Measurements from ENCODE around the gene TUBG1. TPM values are rescaled to one million over a fixed set of nuclear protein-coding genes. Genes with fewer than 3 reads are reported as not detected.
A peak's percentile ranks its signal among the peaks of the same experiment; 100 is the strongest.

TUBG1 gene
- total and polyA plus RNA-seq, 9 of the 15 experiments (the other 6 are each of a cell fraction or from before 2014, with no cell fraction given), result 33.1 to 147 (median 66.0) TPM

DNA sequence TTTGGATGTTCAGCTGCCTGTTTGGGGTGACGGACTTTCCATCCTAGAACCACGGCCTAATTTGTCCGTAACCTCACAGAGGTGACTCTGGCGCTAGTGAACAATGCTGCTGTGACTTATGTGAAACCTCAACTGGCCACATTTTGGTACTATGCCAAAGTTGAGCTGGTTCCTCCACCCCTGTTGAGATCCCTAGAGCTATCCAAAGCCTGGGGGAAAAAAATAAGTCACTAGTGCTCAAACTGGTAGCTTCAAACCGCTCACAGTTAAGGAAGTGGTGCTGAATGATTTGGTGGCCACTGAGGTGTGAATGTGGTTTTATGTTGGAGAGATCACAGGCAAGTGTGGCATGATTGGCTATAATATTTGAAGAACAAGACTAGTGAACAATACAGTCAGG, 38.3 kb downstream of the TUBG1 start:
- no TSS peak for BruUV-seq (replicated peaks)
- no peaks in the 10 kb centered on the region for H3K9me3 ChIP-seq (replicated peaks; ENCODE audit: control insufficient read depth, insufficient read depth, low read depth, low read length)
- peak overlapping the region; percentile 48; the same call in 1 of the 2 replicates for H2AFZ ChIP-seq (ENCODE audit: low read depth, low read length)
- no peak; the same call in 2 of the 3 replicates for ATAC-seq
- no peak for DNase-seq (ENCODE audit: extremely low read depth in 1 of 4, low spot score in 3 of 4)
- H3K27me3 ChIP-seq (ENCODE audit: control insufficient read depth in 2 of 2, insufficient read depth in 2 of 2, low read length in 2 of 2), result no peaks in the 10 kb centered on the region
- peak; percentile 37 for TF ChIP-seq NFIC (IDR thresholded peaks at IDR 0.05)
- TF ChIP-seq, protein P1, sequence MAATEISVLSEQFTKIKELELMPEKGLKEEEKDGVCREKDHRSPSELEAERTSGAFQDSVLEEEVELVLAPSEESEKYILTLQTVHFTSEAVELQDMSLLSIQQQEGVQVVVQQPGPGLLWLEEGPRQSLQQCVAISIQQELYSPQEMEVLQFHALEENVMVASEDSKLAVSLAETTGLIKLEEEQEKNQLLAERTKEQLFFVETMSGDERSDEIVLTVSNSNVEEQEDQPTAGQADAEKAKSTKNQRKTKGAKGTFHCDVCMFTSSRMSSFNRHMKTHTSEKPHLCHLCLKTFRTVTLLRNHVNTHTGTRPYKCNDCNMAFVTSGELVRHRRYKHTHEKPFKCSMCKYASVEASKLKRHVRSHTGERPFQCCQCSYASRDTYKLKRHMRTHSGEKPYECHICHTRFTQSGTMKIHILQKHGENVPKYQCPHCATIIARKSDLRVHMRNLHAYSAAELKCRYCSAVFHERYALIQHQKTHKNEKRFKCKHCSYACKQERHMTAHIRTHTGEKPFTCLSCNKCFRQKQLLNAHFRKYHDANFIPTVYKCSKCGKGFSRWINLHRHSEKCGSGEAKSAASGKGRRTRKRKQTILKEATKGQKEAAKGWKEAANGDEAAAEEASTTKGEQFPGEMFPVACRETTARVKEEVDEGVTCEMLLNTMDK (IDR thresholded peaks at IDR 0.05; ENCODE audit: borderline replicate concordance, insufficient read depth, low read depth, low read length, poor library complexity, severe bottlenecking), result no peak
- in situ Hi-C loops (cut with MboI), result no loop called here
- peaks cover 0 to 4% of the 10 kb centered on the region in 2 experiments; a peak in 2 of 5 replicates for H3K4me1 ChIP-seq (replicated peaks in 1 of 2; ENCODE audit: control insufficient read depth in 2 of 2, insufficient read depth in 2 of 2, low read length in 2 of 2)
- no peak overlapping the region for H3K9ac ChIP-seq (ENCODE audit: insufficient read depth in 1 of 2, low read depth in 2 of 2, low read length in 2 of 2)
- H3K36me3 ChIP-seq (ENCODE audit: control insufficient read depth, insufficient read depth, low read length), result no peaks in the 10 kb centered on the region
- WGBS (ENCODE audit: insufficient coverage, low coverage, missing lambda C conversion rate), result 56% methylated on average over 5 of the region's 5 CpGs
- no peak overlapping the region for H3K27ac ChIP-seq (ENCODE audit: extremely low read depth, low read depth, low read length)
- H3K4me3 ChIP-seq, result no peak overlapping the region
- POLR2A ChIA-PET, result interaction anchor here (1.5 to 1.6 kb wide), 3 partner anchors 13 to 24 kb away, joined by 4 to 5 read pairs (median 4); no protein-coding TSS in a partner anchor
- H3K4me2 ChIP-seq (ENCODE audit: insufficient read depth, low read length), result no peak overlapping the region
- no peaks in the 10 kb centered on the region for H3K79me2 ChIP-seq (ENCODE audit: control insufficient read depth, insufficient read depth, low read length)
- no peaks in the 10 kb centered on the region for H3K9me1 ChIP-seq (ENCODE audit: control insufficient read depth, insufficient read depth, low read length)
- no peaks in the 10 kb centered on the region for H4K20me1 ChIP-seq (replicated peaks; ENCODE audit: control insufficient read depth, insufficient read depth, low read length)
- CTCF ChIA-PET (ENCODE audit: low intra/inter-chr PET ratio), result no interaction called here
- FAIRE-seq, result no peak
- intact Hi-C loops (cut with micrococcal nuclease), result no loop called here

DNA sequence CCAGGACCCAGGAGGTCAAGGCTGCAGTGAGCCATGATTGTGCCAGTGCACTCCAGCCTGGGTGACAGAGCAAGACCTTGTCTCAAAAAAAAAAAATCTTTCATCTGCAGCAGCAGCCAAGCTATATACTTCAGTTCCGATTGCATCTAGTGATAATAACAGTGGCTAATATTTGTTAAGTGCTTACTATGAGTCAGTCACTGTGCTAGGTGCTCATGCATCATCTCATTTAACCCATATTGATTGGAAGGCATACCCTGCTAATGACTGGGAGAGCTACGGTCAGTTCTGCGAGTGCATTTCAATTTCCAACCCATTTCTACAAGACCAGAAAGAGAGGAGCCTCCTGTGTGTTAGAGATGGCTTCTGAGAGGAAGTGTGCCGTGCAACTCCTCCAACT, 41.9 kb downstream of the TUBG1 start:
- Histone ChIP-seq H3K9ac (ENCODE audit: insufficient read depth in 1 of 2, low read depth in 2 of 2, low read length in 2 of 2) (no peak overlapping the region), H3K36me3 (ENCODE audit: control insufficient read depth, insufficient read depth, low read length) (no peaks in the 10 kb centered on the region), H4K20me1 (replicated peaks; ENCODE audit: control insufficient read depth, insufficient read depth, low read length) (no peaks in the 10 kb centered on the region), H3K4me1 (replicated peaks in 1 of 2; ENCODE audit: control insufficient read depth in 2 of 2, insufficient read depth in 2 of 2, low read length in 2 of 2) (peaks cover 13 to 21% of the 10 kb centered on the region in 2 experiments), H3K9me1 (ENCODE audit: control insufficient read depth, insufficient read depth, low read length) (no peaks in the 10 kb centered on the region), H2AFZ (ENCODE audit: low read depth, low read length) (no peak overlapping the region), H3K27me3 (ENCODE audit: control insufficient read depth in 2 of 2, insufficient read depth in 2 of 2, low read length in 2 of 2) (no peaks in the 10 kb centered on the region), H3K9me3 (replicated peaks; ENCODE audit: control insufficient read depth, insufficient read depth, low read depth, low read length) (no peaks in the 10 kb centered on the region), H3K79me2 (ENCODE audit: control insufficient read depth, insufficient read depth, low read length) (no peaks in the 10 kb centered on the region), H3K27ac (ENCODE audit: extremely low read depth, low read depth, low read length) (no peak overlapping the region), H3K4me3 (no peak overlapping the region), H3K4me2 (ENCODE audit: insufficient read depth, low read length) (no peak overlapping the region)
- FAIRE-seq (no peak), ATAC-seq (no peak), DNase-seq (ENCODE audit: extremely low read depth in 1 of 4, low spot score in 3 of 4) (no peak)
- POLR2A ChIA-PET, result interaction anchor here (1.1 to 1.2 kb wide), 2 partner anchors 25 to 27 kb away, joined by 3 read pairs; partner anchors contain the start of gene PLEKHH3
- BruUV-seq (replicated peaks), result no TSS peak
- in situ Hi-C loops (cut with MboI) (no loop called here), intact Hi-C loops (cut with micrococcal nuclease) (no loop called here)
- CTCF ChIA-PET (ENCODE audit: low intra/inter-chr PET ratio), result no interaction called here
- WGBS (ENCODE audit: insufficient coverage, low coverage, missing lambda C conversion rate), result 76% methylated on average over 3 of the region's 4 CpGs
- TF ChIP-seq, protein P2, sequence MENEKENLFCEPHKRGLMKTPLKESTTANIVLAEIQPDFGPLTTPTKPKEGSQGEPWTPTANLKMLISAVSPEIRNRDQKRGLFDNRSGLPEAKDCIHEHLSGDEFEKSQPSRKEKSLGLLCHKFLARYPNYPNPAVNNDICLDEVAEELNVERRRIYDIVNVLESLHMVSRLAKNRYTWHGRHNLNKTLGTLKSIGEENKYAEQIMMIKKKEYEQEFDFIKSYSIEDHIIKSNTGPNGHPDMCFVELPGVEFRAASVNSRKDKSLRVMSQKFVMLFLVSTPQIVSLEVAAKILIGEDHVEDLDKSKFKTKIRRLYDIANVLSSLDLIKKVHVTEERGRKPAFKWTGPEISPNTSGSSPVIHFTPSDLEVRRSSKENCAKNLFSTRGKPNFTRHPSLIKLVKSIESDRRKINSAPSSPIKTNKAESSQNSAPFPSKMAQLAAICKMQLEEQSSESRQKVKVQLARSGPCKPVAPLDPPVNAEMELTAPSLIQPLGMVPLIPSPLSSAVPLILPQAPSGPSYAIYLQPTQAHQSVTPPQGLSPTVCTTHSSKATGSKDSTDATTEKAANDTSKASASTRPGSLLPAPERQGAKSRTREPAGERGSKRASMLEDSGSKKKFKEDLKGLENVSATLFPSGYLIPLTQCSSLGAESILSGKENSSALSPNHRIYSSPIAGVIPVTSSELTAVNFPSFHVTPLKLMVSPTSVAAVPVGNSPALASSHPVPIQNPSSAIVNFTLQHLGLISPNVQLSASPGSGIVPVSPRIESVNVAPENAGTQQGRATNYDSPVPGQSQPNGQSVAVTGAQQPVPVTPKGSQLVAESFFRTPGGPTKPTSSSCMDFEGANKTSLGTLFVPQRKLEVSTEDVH (IDR thresholded peaks at IDR 0.05; ENCODE audit: low read depth, partially characterized antibody), result no peak
- TF ChIP-seq ZNF197 (CRISPR knock-in tag; IDR thresholded peaks at IDR 0.05; ENCODE audit: low read depth) (no peak), MTA3 (IDR thresholded peaks at IDR 0.05; ENCODE audit: borderline replicate concordance) (no peak)
- TF ChIP-seq, protein P3, sequence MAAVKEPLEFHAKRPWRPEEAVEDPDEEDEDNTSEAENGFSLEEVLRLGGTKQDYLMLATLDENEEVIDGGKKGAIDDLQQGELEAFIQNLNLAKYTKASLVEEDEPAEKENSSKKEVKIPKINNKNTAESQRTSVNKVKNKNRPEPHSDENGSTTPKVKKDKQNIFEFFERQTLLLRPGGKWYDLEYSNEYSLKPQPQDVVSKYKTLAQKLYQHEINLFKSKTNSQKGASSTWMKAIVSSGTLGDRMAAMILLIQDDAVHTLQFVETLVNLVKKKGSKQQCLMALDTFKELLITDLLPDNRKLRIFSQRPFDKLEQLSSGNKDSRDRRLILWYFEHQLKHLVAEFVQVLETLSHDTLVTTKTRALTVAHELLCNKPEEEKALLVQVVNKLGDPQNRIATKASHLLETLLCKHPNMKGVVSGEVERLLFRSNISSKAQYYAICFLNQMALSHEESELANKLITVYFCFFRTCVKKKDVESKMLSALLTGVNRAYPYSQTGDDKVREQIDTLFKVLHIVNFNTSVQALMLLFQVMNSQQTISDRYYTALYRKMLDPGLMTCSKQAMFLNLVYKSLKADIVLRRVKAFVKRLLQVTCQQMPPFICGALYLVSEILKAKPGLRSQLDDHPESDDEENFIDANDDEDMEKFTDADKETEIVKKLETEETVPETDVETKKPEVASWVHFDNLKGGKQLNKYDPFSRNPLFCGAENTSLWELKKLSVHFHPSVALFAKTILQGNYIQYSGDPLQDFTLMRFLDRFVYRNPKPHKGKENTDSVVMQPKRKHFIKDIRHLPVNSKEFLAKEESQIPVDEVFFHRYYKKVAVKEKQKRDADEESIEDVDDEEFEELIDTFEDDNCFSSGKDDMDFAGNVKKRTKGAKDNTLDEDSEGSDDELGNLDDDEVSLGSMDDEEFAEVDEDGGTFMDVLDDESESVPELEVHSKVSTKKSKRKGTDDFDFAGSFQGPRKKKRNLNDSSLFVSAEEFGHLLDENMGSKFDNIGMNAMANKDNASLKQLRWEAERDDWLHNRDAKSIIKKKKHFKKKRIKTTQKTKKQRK (IDR thresholded peaks at IDR 0.05; ENCODE audit: borderline replicate concordance, low read depth, low read length), result no peak
